SW480 (cell line): ENCODE data around the gene ITPK1.
"Not testable (repeated sequence)": the region's sequence is repeated elsewhere in the genome, so short reads cannot be mapped to it uniquely, and the experiment has no call there.

Experiments
- DNase-seq: peaks from one replicate; pipeline ENCODE4 v3.0.0-alpha.2; 2016; ENCODE audit warnings: low spot score

The ITPK1 gene

GRCh38 chr14:93128725-93129459 lies 13.2 kb upstream of the ITPK1 start:
- DNase-seq = no peak

GRCh38 chr14:93126111-93126510 lies 10.4 kb upstream of the ITPK1 start:
- DNase-seq = no peak

GRCh38 chr14:93122826-93123225 lies 7.1 kb upstream of the ITPK1 start:
- DNase-seq = no peak

GRCh38 chr14:93121030-93121834 lies 5.5 kb upstream of the ITPK1 start:
- DNase-seq = no peak

GRCh38 chr14:93120517-93120916 lies 4.8 kb upstream of the ITPK1 start:
- no peak for DNase-seq

GRCh38 chr14:93116676-93117200 lies 1.0 kb upstream of the ITPK1 start:
- no peak for DNase-seq

- peak; percentile 91 for DNase-seq
Observed at GRCh38 chr14:93115069-93115820, 480 bp downstream of the ITPK1 start.

GRCh38 chr14:93114713-93115068 lies 1.0 kb downstream of the ITPK1 start:
- no peak for DNase-seq

GRCh38 chr14:93114068-93114710 lies 1.5 kb downstream of the ITPK1 start:
- no peak for DNase-seq

GRCh38 chr14:93113678-93114067 lies 2.1 kb downstream of the ITPK1 start:
- DNase-seq = no peak

- peak; percentile 82 for DNase-seq
Observed at GRCh38 chr14:93112891-93113677, 2.6 kb downstream of the ITPK1 start.

- DNase-seq = not testable (repeated sequence)
Observed at GRCh38 chr14:93111541-93111940, 4.2 kb downstream of the ITPK1 start.

GRCh38 chr14:93110856-93111419 lies 4.8 kb downstream of the ITPK1 start:
- DNase-seq = no peak

GRCh38 chr14:93109572-93110481 lies 5.9 kb downstream of the ITPK1 start:
- no peak for DNase-seq

- DNase-seq = no peak
Observed at GRCh38 chr14:93108105-93108504, 7.6 kb downstream of the ITPK1 start.

GRCh38 chr14:93107453-93107852 lies 8.3 kb downstream of the ITPK1 start:
- DNase-seq = no peak

- no peak for DNase-seq
Observed at GRCh38 chr14:93106541-93107156, 9.1 kb downstream of the ITPK1 start.

GRCh38 chr14:93105856-93106255 lies 9.9 kb downstream of the ITPK1 start:
- DNase-seq = not testable (repeated sequence)

- peak; percentile 31 for DNase-seq
Observed at GRCh38 chr14:93105362-93105761, 10.4 kb downstream of the ITPK1 start.
